Esophagus (tissue), 2 donors: ENCODE data around the gene MYOZ3. TPM values are rescaled to one million over a fixed set of nuclear protein-coding genes. Genes with fewer than 3 reads are reported as not detected.
A peak's percentile ranks its signal among the peaks of the same experiment; 100 is the strongest.

Source experiments
- H3K27ac ChIP-seq, 2 donors: one replicate each; pipeline ENCODE4 v1.5.1; 2013; ENCODE audit warnings: low read depth in 2 of 2, mild to moderate bottlenecking in 2 of 2, inconsistent platforms in 1 of 2, low read length in 1 of 2, moderate library complexity in 1 of 2
- H3K27me3 ChIP-seq, 2 donors: one replicate each; pipeline ENCODE4 v1.6.1; 2013; ENCODE audit warnings: low read length in 2 of 2, control low read depth in 1 of 2, mild to moderate bottlenecking in 1 of 2; ENCODE audit not compliant: insufficient read depth in 2 of 2, control insufficient read depth in 1 of 2
- H3K36me3 ChIP-seq, 2 donors: one replicate each; pipeline ENCODE4 v1.6.1; 2013; ENCODE audit warnings: low read length in 1 of 2; ENCODE audit not compliant: control insufficient read depth in 2 of 2, insufficient read depth in 2 of 2
- H3K4me1 ChIP-seq, 2 donors: one replicate each; pipeline ENCODE4 v1.6.1; 2013; ENCODE audit warnings: low read length in 1 of 2; ENCODE audit not compliant: control insufficient read depth in 2 of 2, insufficient read depth in 2 of 2
- H3K4me3 ChIP-seq, 2 donors: one replicate each; pipeline ENCODE4 v1.5.1; 2013; ENCODE audit warnings: low read length in 2 of 2, mild to moderate bottlenecking in 2 of 2, low read depth in 1 of 2, moderate library complexity in 1 of 2
- H3K9me3 ChIP-seq, 2 donors: one replicate each; pipeline ENCODE4 v1.6.1; 2013; ENCODE audit warnings: mild to moderate bottlenecking in 2 of 2, low read depth in 1 of 2, low read length in 1 of 2, moderate library complexity in 1 of 2; ENCODE audit not compliant: control insufficient read depth in 2 of 2, insufficient read depth in 1 of 2
- WGBS, 2 donors: extraction: QIAGEN DNeasy Blood & Tissue Kit; methylation state at CpG; one replicate each; pipeline ENCODE4 v1.1.7; 2013; 5-methylcytosine and 5-hydroxymethylcytosine counted together
- polyA plus RNA-seq, 2 donors: library from polyadenylated mRNA; stranded (reverse); fragments of 200-250 nt; gene quantifications; one replicate each; pipeline ENCODE4 v1.2.3, GENCODE V29; 2013
- donor health status: healthy with polysubstance abuse.
- donor health status: Bipolar disorder and iron deficiency.

Gene MYOZ3
- polyA plus RNA-seq, 2 donors, result 0.05 to 0.24 TPM

- Histone ChIP-seq H3K9me3 (no peaks in the 10 kb centered on the region), H3K27me3 (no peaks in the 10 kb centered on the region), H3K4me1 (peaks cover 3 to 5% of the 10 kb centered on the region in 2 donors), H3K27ac (peak overlapping the region; percentile 28 to 52), H3K4me3 (peak overlapping the region; percentile 51 to 53), H3K36me3 (peaks cover 0 to 2% of the 10 kb centered on the region in 2 donors)
- WGBS, 2 donors, result 3 to 4% methylated on average over 82 to 99 of the region's 99 CpGs
These were observed 4.6 kb upstream of the MYOZ3 start for GRCh38 chr5:150656191-150657132.

GRCh38 chr5:150658121-150658520, 2.9 kb upstream of the MYOZ3 start:
- whole genome bisulfite sequencing, 2 donors, result 94 to 99% methylated on average over 4 of the region's 4 CpGs
- Histone ChIP-seq H3K27ac (peak overlapping the region in 1 of 2 donors; percentile 15), H3K27me3 (no peaks in the 10 kb centered on the region), H3K4me1 (peaks cover 4 to 5% of the 10 kb centered on the region in 2 donors), H3K9me3 (no peaks in the 10 kb centered on the region), H3K36me3 (peaks cover 0 to 2% of the 10 kb centered on the region in 2 donors), H3K4me3 (no peak overlapping the region)

- H3K27me3 ChIP-seq, result no peaks in the 10 kb centered on the region
- H3K27ac ChIP-seq, result no peak overlapping the region
- H3K36me3 ChIP-seq, result no peaks in the 10 kb centered on the region
- no peaks in the 10 kb centered on the region for H3K9me3 ChIP-seq
- peaks cover 4 to 5% of the 10 kb centered on the region in 2 donors for H3K4me1 ChIP-seq
- WGBS, 2 donors, result 51 to 52% methylated on average over 3 of the region's 3 CpGs
- H3K4me3 ChIP-seq, result no peak overlapping the region
These were observed 2.3 kb upstream of the MYOZ3 start for GRCh38 chr5:150658699-150659265.

GRCh38 chr5:150659360-150660107, 1.5 kb upstream of the MYOZ3 start:
- no peaks in the 10 kb centered on the region for H3K9me3 ChIP-seq
- 80 to 82% methylated on average over 11 of the region's 11 CpGs for WGBS, 2 donors
- H3K4me1 ChIP-seq, result peaks cover 4 to 5% of the 10 kb centered on the region in 2 donors
- H3K36me3 ChIP-seq, result no peaks in the 10 kb centered on the region
- H3K27me3 ChIP-seq, result no peaks in the 10 kb centered on the region
- H3K4me3 ChIP-seq, result no peak overlapping the region
- H3K27ac ChIP-seq, result no peak overlapping the region

- Histone ChIP-seq H3K9me3 (no peaks in the 10 kb centered on the region), H3K36me3 (no peaks in the 10 kb centered on the region), H3K27me3 (no peaks in the 10 kb centered on the region), H3K4me1 (peaks cover 4 to 5% of the 10 kb centered on the region in 2 donors), H3K4me3 (no peak overlapping the region), H3K27ac (no peak overlapping the region)
- WGBS, 2 donors, result 57 to 59% methylated on average over 4 of the region's 4 CpGs
These were observed 781 bp upstream of the MYOZ3 start for GRCh38 chr5:150660108-150660831.

- no peak overlapping the region for H3K27ac ChIP-seq
- H3K36me3 ChIP-seq, result no peaks in the 10 kb centered on the region
- no peaks in the 10 kb centered on the region for H3K27me3 ChIP-seq
- H3K4me3 ChIP-seq, result no peak overlapping the region
- peaks cover 3 to 5% of the 10 kb centered on the region in 2 donors for H3K4me1 ChIP-seq
- H3K9me3 ChIP-seq, result no peaks in the 10 kb centered on the region
- WGBS, 2 donors, result 84 to 88% methylated on average over 10 of the region's 10 CpGs
These were observed 958 bp downstream of the MYOZ3 start for GRCh38 chr5:150661821-150662596.

GRCh38 chr5:150662731-150663516, 1.9 kb downstream of the MYOZ3 start:
- Histone ChIP-seq H3K27me3 (no peaks in the 10 kb centered on the region), H3K27ac (no peak overlapping the region), H3K36me3 (no peaks in the 10 kb centered on the region), H3K4me3 (no peak overlapping the region), H3K4me1 (peaks cover 0 to 2% of the 10 kb centered on the region in 2 donors), H3K9me3 (no peaks in the 10 kb centered on the region)
- 86 to 90% methylated on average over 4 of the region's 4 CpGs for WGBS, 2 donors

GRCh38 chr5:150663936-150664335, 2.9 kb downstream of the MYOZ3 start:
- Histone ChIP-seq H3K36me3 (no peaks in the 10 kb centered on the region), H3K4me1 (peaks cover 0 to 2% of the 10 kb centered on the region in 2 donors), H3K27ac (no peak overlapping the region), H3K27me3 (no peaks in the 10 kb centered on the region), H3K4me3 (no peak overlapping the region), H3K9me3 (no peaks in the 10 kb centered on the region)
- WGBS, 2 donors, result 83 to 90% methylated on average over 3 of the region's 3 CpGs
